ENCODE results near the gene EMILIN1. TPM values are rescaled to one million over a fixed set of nuclear protein-coding genes. Genes with fewer than 3 reads are reported as not detected.

EMILIN1 gene
- total and polyA plus RNA-seq, 2 of the 8 experiments (the other 6 are each of a cell fraction or from before 2014, with no cell fraction given), result 1.9 to 3.0 TPM

- TF ChIP-seq BCL11A (IDR thresholded peaks at IDR 0.05; ENCODE audit: low read depth in 2 of 2, low read length in 2 of 2) (no peak), SIX5 (IDR thresholded peaks at IDR 0.05; ENCODE audit: low read depth, low read length) (peak; percentile 89), CREB1 (IDR thresholded peaks at IDR 0.05) (peak; percentile 44; the same call in 1 of the 2 replicates), SIN3A (conservative IDR thresholded peaks at IDR 0.05 in 1 of 2, IDR thresholded peaks at IDR 0.05 in 1 of 2; ENCODE audit: low read depth in 1 of 2, low read length in 2 of 2) (0 out of 4 replicates have a peak, but pooled peaks of 1 of the 2 experiments have one; percentile 59)
These were observed 17.6 kb downstream of the EMILIN1 start (continued) for GRCh38 chr2:27095745-27096651.

All from H1 (cell line).